ENCODE data around the gene KCNK4. TPM values are rescaled to one million over a fixed set of nuclear protein-coding genes. Genes with fewer than 3 reads are reported as not detected.
A peak's percentile ranks its signal among the peaks of the same experiment; 100 is the strongest.

Gene KCNK4
- total RNA-seq, 1 donor from 2014 or later: 0.44 TPM

DNA sequence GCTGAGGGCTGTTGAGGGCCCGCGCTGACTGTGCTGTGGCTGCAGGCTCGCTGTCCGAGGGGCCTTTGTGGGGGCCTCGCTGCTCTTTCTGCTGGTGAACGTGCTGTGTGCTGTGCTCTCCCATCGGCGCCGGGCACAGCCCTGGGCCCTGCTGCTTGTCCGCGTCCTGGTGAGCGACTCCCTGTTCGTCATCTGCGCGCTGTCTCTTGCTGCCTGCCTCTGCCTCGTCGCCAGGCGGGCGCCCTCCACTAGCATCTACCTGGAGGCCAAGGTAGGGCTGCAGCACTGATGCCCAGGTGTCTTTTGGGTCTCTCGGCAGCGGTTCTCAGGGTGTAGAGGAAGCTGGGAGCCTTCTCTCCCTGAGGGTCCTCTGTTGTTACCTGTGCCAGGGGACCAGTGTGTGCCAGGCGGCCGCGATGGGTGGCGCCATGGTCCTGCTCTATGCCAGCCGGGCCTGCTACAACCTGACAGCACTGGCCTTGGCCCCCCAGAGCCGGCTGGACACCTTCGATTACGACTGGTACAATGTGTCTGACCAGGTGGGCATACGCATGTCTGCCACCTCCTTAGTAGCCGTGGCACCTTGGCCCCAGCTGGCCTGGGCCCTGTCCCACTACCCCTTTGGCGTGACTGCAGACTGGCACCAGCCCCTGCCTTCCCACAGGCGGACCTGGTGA lies 3.3 kb upstream of the KCNK4 start:
- ATAC-seq (ENCODE audit: low read depth): no peak
- H3K36me3 Mint-ChIP-seq (ENCODE audit: low read depth): peaks cover 2% of the 10 kb centered on the region
- peak overlapping the region; percentile 11 for H3K4me3 Mint-ChIP-seq
- H3K9me3 Mint-ChIP-seq: no peaks in the 10 kb centered on the region
- TF ChIP-seq, protein P1, sequence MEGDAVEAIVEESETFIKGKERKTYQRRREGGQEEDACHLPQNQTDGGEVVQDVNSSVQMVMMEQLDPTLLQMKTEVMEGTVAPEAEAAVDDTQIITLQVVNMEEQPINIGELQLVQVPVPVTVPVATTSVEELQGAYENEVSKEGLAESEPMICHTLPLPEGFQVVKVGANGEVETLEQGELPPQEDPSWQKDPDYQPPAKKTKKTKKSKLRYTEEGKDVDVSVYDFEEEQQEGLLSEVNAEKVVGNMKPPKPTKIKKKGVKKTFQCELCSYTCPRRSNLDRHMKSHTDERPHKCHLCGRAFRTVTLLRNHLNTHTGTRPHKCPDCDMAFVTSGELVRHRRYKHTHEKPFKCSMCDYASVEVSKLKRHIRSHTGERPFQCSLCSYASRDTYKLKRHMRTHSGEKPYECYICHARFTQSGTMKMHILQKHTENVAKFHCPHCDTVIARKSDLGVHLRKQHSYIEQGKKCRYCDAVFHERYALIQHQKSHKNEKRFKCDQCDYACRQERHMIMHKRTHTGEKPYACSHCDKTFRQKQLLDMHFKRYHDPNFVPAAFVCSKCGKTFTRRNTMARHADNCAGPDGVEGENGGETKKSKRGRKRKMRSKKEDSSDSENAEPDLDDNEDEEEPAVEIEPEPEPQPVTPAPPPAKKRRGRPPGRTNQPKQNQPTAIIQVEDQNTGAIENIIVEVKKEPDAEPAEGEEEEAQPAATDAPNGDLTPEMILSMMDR (IDR thresholded peaks at IDR 0.05): no peak
- H3K27me3 Mint-ChIP-seq: peaks cover 10% of the 10 kb centered on the region
- no peak overlapping the region for H3K27ac Mint-ChIP-seq
- POLR2A ChIA-PET: interaction anchor here (0.6 kb wide), 1 partner anchor 70 kb away, joined by 8 read pairs; no protein-coding TSS in a partner anchor
- H3K4me1 Mint-ChIP-seq: peaks cover 23% of the 10 kb centered on the region
- intact Hi-C loops (cut with micrococcal nuclease): no loop called here
- no peak for DNase-seq
- CTCF ChIA-PET: interaction anchor here (1.2 kb wide), 1 partner anchor 83 kb away, joined by 5 read pairs; no protein-coding TSS in a partner anchor

DNA sequence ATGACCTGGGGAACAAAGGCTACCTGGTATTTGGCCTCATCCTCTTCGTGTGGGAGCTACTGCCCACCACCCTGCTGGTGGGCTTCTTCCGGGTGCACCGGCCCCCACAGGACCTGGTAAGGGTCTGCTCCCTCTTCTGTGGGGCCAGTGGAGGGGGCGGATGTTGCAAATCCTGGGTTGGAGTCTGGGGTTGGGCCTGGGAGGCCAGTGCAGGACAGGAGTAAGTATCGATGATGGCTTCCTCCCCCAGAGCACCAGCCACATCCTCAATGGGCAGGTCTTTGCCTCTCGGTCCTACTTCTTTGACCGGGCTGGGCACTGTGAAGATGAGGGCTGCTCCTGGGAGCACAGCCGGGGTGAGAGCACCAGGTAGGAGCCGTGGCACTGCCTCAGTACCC lies 2.8 kb upstream of the KCNK4 start:
- Mint-ChIP-seq H3K4me1 (peaks cover 20% of the 10 kb centered on the region), H3K36me3 (ENCODE audit: low read depth) (no peaks in the 10 kb centered on the region), H3K9me3 (no peaks in the 10 kb centered on the region), H3K4me3 (no peak overlapping the region), H3K27ac (no peak overlapping the region), H3K27me3 (peaks cover 15% of the 10 kb centered on the region)
- TF ChIP-seq, protein P1 (IDR thresholded peaks at IDR 0.05): no peak
- ATAC-seq (ENCODE audit: low read depth): no peak
- intact Hi-C loops (cut with micrococcal nuclease): no loop called here
- CTCF ChIA-PET: interaction anchor here (0.9 to 1.2 kb wide), 2 partner anchors 17 to 83 kb away, joined by 4 to 5 read pairs; no protein-coding TSS in a partner anchor
- no peak for DNase-seq
- POLR2A ChIA-PET: interaction anchor here (0.6 kb wide), 2 partner anchors 43 to 70 kb away, joined by 4 to 8 read pairs; no protein-coding TSS in a partner anchor

DNA sequence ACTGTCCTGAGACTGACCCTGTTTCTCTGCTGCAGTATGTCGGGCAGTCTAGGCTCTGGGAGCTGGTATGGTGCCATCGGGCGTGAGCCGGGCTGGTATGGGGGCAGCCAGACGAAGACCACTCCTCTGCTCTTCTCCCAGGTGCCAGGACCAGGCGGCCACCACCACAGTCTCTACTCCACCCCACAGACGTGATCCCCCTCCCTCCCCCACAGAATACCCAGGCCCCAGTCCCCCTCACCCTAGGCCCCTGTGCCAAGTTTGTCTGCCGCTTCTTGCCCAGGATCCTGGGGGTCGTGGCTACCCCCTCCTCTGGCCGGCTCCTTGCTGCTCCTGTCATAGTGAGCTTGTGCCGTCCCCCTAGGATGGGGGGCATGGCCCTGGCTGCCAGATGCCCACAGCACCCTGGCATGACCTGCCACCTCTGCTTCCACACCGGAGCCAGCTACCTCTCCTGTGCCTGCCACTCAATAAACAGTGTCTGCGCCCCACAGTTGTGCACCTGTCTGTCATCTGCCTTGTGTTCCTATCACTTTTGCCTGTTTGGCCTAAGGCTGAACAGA lies 2.0 kb upstream of the KCNK4 start:
- no peaks in the 10 kb centered on the region for H3K9me3 Mint-ChIP-seq
- TF ChIP-seq, protein P1 (IDR thresholded peaks at IDR 0.05): no peak
- intact Hi-C loops (cut with micrococcal nuclease): no loop called here
- H3K4me1 Mint-ChIP-seq: peaks cover 15% of the 10 kb centered on the region
- ATAC-seq (ENCODE audit: low read depth) (no peak), DNase-seq (no peak)
- H3K27me3 Mint-ChIP-seq: peaks cover 20% of the 10 kb centered on the region
- no peak overlapping the region for H3K4me3 Mint-ChIP-seq
- ChIA-PET POLR2A (interaction anchor here (0.6 to 1.2 kb wide), 3 partner anchors 16 to 85 kb away, joined by 3 to 15 read pairs (median 4); no protein-coding TSS in a partner anchor), CTCF (interaction anchor here (0.9 kb wide), 1 partner anchor 18 kb away, joined by 4 read pairs; no protein-coding TSS in a partner anchor)
- H3K36me3 Mint-ChIP-seq (ENCODE audit: low read depth): no peaks in the 10 kb centered on the region
- H3K27ac Mint-ChIP-seq: no peak overlapping the region

DNA sequence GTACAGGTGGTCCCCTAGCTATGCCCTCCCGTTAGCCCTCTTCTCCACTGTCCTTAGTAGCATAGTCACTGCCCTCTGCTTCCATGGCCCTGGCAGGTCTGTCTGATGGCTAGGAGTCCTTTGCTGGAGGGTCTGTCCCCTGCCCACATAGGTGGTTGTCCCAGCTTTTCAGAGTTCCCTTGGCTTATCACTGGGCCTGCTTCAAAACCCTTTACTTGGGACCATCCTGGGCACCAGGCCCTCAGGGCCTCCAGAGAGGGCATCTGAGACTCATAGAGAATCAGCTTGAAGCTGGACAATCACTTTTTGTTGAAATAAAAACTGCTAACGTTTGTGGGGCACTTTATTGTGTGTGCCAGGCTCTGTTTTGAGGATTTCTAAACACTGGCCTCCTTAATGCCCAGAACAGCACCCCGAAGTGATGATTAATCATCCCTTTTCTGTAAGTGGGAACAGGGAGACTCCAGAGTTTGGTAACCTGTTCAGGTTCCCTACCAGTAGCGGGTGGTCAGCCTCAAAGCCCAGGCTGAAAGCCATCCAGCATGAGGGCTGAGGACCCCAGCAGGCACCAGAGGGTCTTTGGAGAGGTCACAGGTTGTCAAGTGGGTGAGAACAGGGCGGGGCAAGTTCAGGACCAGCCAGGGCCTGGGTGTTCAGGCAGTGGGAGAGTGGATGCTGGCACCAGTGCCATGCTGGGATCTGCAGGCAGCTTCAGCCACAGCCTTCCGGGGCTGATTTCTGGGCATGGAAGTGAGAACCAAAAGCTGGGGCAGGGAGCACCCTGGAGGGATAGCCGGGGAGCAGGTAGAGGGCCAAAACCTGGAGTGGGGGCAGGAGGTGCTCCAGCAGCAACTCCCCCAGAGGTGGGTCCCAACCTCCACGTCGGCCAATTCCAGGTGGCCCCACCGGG lies 495 bp upstream of the KCNK4 start:
- H3K4me3 Mint-ChIP-seq: peak overlapping the region; percentile 41
- CTCF ChIA-PET: interaction anchor here (0.9 to 1.0 kb wide), 2 partner anchors 10 to 12 kb away, joined by 3 read pairs; partner anchors contain the start of gene CATSPERZ
- peaks cover 15% of the 10 kb centered on the region for H3K4me1 Mint-ChIP-seq
- TF ChIP-seq, protein P1 (IDR thresholded peaks at IDR 0.05): no peak
- peaks cover 30% of the 10 kb centered on the region for H3K27me3 Mint-ChIP-seq
- DNase-seq (no peak), ATAC-seq (ENCODE audit: low read depth) (no peak)
- POLR2A ChIA-PET: interaction anchor here (1.2 kb wide), 1 partner anchor 18 kb away, joined by 3 read pairs; no protein-coding TSS in a partner anchor
- H3K9me3 Mint-ChIP-seq: no peaks in the 10 kb centered on the region
- H3K36me3 Mint-ChIP-seq (ENCODE audit: low read depth): no peaks in the 10 kb centered on the region
- no peak overlapping the region for H3K27ac Mint-ChIP-seq
- intact Hi-C loops (cut with micrococcal nuclease): no loop called here
